Transverse colon (tissue), 4 donors: ENCODE data around the gene PCSK6. TPM values are rescaled to one million over a fixed set of nuclear protein-coding genes. Genes with fewer than 3 reads are reported as not detected.

ENCODE experiments used
- DNase-seq: peaks from one replicate; pipeline ENCODE4 v3.0.0-alpha.2; 2019
- H3K27ac ChIP-seq, 4 donors: fragments of 200-600 bp; sonication (generic); 2 replicates each; pipeline ENCODE4 v1.5.1; 2016 to 2018; ENCODE audit warnings: inconsistent platforms in 4 of 4
- H3K27me3 ChIP-seq: fragments of 200-600 bp; sonication (generic); 2 replicates; pipeline ENCODE4 v1.5.1; 2017; ENCODE audit warnings: inconsistent platforms
- H3K36me3 ChIP-seq, 4 donors: fragments of 200-600 bp; sonication (generic); 2 replicates each; pipeline ENCODE4 v1.5.1; 2017 to 2019; ENCODE audit warnings: inconsistent platforms in 4 of 4
- H3K4me1 ChIP-seq, 4 donors: fragments of 200-600 bp; sonication (generic); 2 replicates each; pipeline ENCODE4 v1.5.1; 2017 to 2020; ENCODE audit warnings: inconsistent platforms in 4 of 4
- H3K4me3 ChIP-seq, 4 donors: fragments of 200-600 bp; sonication (generic); 1 replicate in 1 of 4; 2 replicates in 3 of 4; pipeline versions ENCODE4 v1.5.1 to v1.6.1; 2017 to 2019; ENCODE audit warnings: inconsistent platforms in 4 of 4
- H3K9me3 ChIP-seq, 2 donors: fragments of 200-600 bp; sonication (generic); 2 replicates each; pipeline ENCODE4 v1.5.1; 2017 to 2019; ENCODE audit warnings: inconsistent platforms in 2 of 2
- EP300 ChIP-seq: sonication (generic); formaldehyde crosslinking; IDR thresholded peaks from one replicate; pipeline ENCODE4 v1.6.1; 2017; ENCODE audit warnings: antibody characterized with exemption, low read depth
- POLR2A ChIP-seq: fragments of 450-650 bp; IDR thresholded peaks from one replicate; pipeline ENCODE4 v1.6.1; 2016; ENCODE audit warnings: antibody characterized with exemption, mild to moderate bottlenecking, moderate library complexity
- POLR2AphosphoS5 ChIP-seq, 3 donors: sonication (generic); formaldehyde crosslinking; IDR thresholded peaks; one replicate each; pipeline ENCODE4 v1.6.1; 2016; ENCODE audit warnings: antibody characterized with exemption in 3 of 3
- WGBS, 2 donors: methylation state at CpG; one replicate each; pipeline ENCODE4 v1.1.5; 2018; ENCODE audit warnings: low coverage in 1 of 2; 5-methylcytosine and 5-hydroxymethylcytosine counted together
- in situ Hi-C, 4 donors: fragments of 200-750 bp; cut with MboI; loops; one replicate each; pipeline versions ENCODE4 v1.15.0 to v1.15.1; 2017; ENCODE audit warnings: low sequenced_read_pairs in 3 of 4, low pct_ligation_motif_present in 1 of 4, low pct_unique_long_range_greater_than_20kb in 1 of 4
- intact Hi-C: fragments of 100-400 bp; cut with DNase I; formaldehyde crosslinking; loops from one replicate; pipeline ENCODE4 v1.15.1; 2023; ENCODE audit warnings: low total_unique reads
- total RNA-seq, 4 donors: library from RNA; depleted of rRNA; stranded (reverse); fragments of >200 nt; gene quantifications; one replicate each; pipeline ENCODE4 v1.1.0, GENCODE V29; 2016
- TF ChIP-seq, protein P1 (sequence below), 5 experiments: fragments of 200-600 bp in 3 of 5; fragments of 450-650 bp in 2 of 5; sonication (generic) in 3 of 5; IDR thresholded peaks; 1 replicate in 2 of 5; 2 replicates in 3 of 5; pipeline ENCODE4 v1.5.1; 2016 to 2017; ENCODE audit warnings: antibody characterized with exemption in 5 of 5, inconsistent platforms in 3 of 5, mild to moderate bottlenecking in 2 of 5, moderate library complexity in 1 of 5

The PCSK6 gene
- total RNA-seq, 4 donors from 2014 or later: 20.3 to 119 (median 49.7) TPM

DNA sequence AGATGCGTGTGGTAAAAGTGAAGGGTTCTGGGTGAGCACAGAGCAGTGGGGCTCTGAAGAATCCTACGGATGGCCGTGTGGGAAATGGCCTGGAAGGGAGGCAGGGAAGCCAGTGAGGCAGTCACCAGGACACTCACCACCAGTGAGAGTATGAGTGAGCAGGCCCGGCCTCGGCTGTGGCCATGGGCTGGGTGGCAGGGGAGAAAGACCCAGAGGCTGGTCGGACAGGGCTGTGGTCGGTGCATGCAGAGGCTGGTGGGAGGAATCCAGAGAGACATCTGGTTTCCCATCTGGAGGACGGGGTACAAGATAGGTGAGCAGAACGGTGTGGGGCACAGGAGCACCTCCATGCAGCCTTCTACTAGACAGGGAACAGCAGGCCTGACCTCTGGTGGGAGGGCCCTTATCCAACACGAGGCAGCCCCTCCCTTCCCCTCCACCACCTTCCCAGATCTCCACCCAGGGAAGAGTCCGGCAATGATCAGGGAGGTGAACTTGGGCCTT lies 10.1 kb downstream of the PCSK6 start:
- no peak for DNase-seq
- H3K27me3 ChIP-seq: no peaks in the 10 kb centered on the region
- WGBS, 2 donors: 80 to 81% methylated on average over 1 to 11 of the region's 11 CpGs

DNA sequence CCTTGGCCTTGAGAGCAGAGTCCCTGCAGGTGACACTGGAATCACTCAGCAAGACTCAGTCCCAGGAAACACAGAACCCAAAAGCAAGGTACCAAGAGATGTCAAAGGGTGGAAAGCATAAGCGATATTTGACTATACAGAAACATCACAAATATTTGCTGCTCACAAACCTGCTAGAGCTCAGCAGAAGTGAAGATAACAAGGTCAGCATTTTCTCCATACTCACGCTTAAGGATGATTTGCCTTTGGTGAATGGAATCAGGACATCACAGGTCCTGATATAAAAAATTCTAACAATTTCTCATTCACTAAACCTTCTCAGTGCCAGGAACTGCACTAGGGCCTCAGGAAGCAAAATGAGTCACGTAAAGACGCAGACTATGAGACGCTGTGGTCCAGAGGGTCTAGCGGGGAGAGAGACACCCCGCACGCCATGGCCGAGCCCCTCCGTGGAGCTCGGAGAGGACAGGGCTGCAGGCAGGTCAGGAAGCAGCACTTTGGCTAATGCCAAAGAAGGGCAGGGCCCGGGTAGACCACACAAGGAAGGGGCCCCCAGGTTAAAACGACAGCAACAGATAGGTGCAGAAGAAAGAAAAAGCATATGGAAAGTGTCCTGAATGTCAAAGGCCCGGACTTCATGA lies 10.7 kb downstream of the PCSK6 start:
- H3K9me3 ChIP-seq: no peaks in the 10 kb centered on the region
- WGBS, 2 donors: 73 to 86% methylated on average over 4 to 14 of the region's 14 CpGs
- no peaks in the 10 kb centered on the region for H3K36me3 ChIP-seq
- TF ChIP-seq POLR2AphosphoS5 (IDR thresholded peaks at IDR 0.05) (no peak), EP300 (no peak), POLR2A (no peak)
- TF ChIP-seq, protein P1, sequence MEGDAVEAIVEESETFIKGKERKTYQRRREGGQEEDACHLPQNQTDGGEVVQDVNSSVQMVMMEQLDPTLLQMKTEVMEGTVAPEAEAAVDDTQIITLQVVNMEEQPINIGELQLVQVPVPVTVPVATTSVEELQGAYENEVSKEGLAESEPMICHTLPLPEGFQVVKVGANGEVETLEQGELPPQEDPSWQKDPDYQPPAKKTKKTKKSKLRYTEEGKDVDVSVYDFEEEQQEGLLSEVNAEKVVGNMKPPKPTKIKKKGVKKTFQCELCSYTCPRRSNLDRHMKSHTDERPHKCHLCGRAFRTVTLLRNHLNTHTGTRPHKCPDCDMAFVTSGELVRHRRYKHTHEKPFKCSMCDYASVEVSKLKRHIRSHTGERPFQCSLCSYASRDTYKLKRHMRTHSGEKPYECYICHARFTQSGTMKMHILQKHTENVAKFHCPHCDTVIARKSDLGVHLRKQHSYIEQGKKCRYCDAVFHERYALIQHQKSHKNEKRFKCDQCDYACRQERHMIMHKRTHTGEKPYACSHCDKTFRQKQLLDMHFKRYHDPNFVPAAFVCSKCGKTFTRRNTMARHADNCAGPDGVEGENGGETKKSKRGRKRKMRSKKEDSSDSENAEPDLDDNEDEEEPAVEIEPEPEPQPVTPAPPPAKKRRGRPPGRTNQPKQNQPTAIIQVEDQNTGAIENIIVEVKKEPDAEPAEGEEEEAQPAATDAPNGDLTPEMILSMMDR (IDR thresholded peaks at IDR 0.05): no peak
- intact Hi-C loops: no loop called here
- H3K4me3 ChIP-seq: no peak overlapping the region
- in situ Hi-C loops: loop anchor here in 1 of 4 donors (25.0 kb wide), 1 partner anchor 167 kb away; no protein-coding TSS in a partner anchor
- peaks cover 0 to 24% (median 16%) of the 10 kb centered on the region in 4 donors for H3K4me1 ChIP-seq
- no peak overlapping the region for H3K27ac ChIP-seq
- no peak for DNase-seq
- H3K27me3 ChIP-seq: no peaks in the 10 kb centered on the region

More for the DNA sequence above, 10.1 kb downstream of the PCSK6 start:
- TF ChIP-seq POLR2AphosphoS5 (IDR thresholded peaks at IDR 0.05) (no peak), POLR2A (no peak), EP300 (no peak)
- TF ChIP-seq, protein P1 (IDR thresholded peaks at IDR 0.05): no peak
- H3K4me3 ChIP-seq: no peak overlapping the region
- intact Hi-C loops (no loop called here), in situ Hi-C loops (loop anchor here in 1 of 4 donors (25.0 kb wide), 1 partner anchor 167 kb away; no protein-coding TSS in a partner anchor)
- peaks cover 0 to 24% (median 16%) of the 10 kb centered on the region in 4 donors for H3K4me1 ChIP-seq
- H3K27ac ChIP-seq: no peak overlapping the region
- no peaks in the 10 kb centered on the region for H3K36me3 ChIP-seq
- H3K9me3 ChIP-seq: no peaks in the 10 kb centered on the region

DNA sequence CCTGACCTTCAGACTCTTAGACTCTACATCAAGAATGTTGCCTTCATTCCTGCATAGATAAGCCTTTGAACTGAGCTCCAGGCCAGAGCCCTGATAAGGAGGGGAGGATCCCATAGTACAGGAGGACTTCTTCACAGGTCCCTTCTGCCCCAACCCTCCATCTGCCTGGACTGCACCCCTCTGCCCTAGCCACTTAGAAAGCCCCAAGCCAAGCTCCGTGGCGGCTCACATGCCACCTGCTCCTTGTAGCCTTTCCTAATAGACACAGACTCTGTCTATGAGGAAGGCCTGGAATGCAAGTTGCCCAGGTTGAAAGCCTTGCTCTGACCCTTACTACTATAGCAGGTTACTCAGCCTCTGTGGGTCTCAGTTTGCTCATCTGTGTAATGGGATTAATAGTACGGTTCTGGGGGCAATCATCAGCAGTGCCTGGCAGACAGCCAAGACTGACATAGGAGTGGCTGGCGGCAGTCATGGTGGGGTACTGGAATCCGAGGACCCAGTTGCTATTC lies 11.6 kb downstream of the PCSK6 start:
- no peak overlapping the region for H3K27ac ChIP-seq
- no peaks in the 10 kb centered on the region for H3K27me3 ChIP-seq
- DNase-seq: no peak
- 80 to 81% methylated on average over 4 to 5 of the region's 5 CpGs for WGBS, 2 donors
- H3K4me3 ChIP-seq: no peak overlapping the region
- intact Hi-C loops: no loop called here
- in situ Hi-C loops: loop anchor here in 1 of 4 donors (25.0 kb wide), 1 partner anchor 166 kb away; no protein-coding TSS in a partner anchor
- peaks cover 0 to 16% (median 10%) of the 10 kb centered on the region in 4 donors for H3K4me1 ChIP-seq
- H3K9me3 ChIP-seq: no peaks in the 10 kb centered on the region
- H3K36me3 ChIP-seq: no peaks in the 10 kb centered on the region
- TF ChIP-seq, protein P1 (IDR thresholded peaks at IDR 0.05): no peak
- TF ChIP-seq POLR2AphosphoS5 (IDR thresholded peaks at IDR 0.05) (no peak), POLR2A (no peak), EP300 (no peak)

DNA sequence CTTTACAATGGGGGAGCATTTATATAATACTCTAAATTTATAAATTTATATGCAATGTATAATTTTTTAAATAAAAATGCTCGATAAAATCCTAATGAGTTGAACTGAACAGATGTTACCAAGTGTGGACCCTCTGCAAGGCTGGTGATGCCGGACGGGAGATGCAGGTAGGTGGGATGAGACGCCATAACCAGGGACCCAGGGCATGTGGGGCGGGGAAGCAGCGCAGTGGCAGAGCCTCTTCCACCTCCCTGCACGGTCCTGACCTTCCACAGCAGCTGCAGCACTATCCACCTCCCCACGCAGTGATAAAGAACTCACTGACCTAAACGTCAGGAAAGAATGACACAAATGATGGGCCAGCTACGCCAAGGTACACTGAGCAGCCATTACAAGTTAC lies 12.8 kb downstream of the PCSK6 start:
- no peak for DNase-seq

More for the DNA sequence above, 12.8 kb downstream of the PCSK6 start:
- in situ Hi-C loops (loop anchor here in 1 of 4 donors (25.0 kb wide), 1 partner anchor 164 kb away; no protein-coding TSS in a partner anchor), intact Hi-C loops (no loop called here)
- Histone ChIP-seq H3K27me3 (no peaks in the 10 kb centered on the region), H3K4me1 (peaks cover 0 to 7% (median 3%) of the 10 kb centered on the region in 4 donors), H3K9me3 (no peaks in the 10 kb centered on the region), H3K36me3 (no peaks in the 10 kb centered on the region), H3K27ac (no peak overlapping the region), H3K4me3 (no peak overlapping the region)
- 84 to 90% methylated on average over 9 to 10 of the region's 10 CpGs for WGBS, 2 donors
- TF ChIP-seq POLR2A: no peak
- no peak for TF ChIP-seq POLR2AphosphoS5 (IDR thresholded peaks at IDR 0.05)
- no peak for TF ChIP-seq EP300
- TF ChIP-seq, protein P1 (IDR thresholded peaks at IDR 0.05): no peak
